ENCODE data around the gene YY1AP1. TPM values are rescaled to one million over a fixed set of nuclear protein-coding genes. Genes with fewer than 3 reads are reported as not detected.
"Not testable (repeated sequence)": the region's sequence is repeated elsewhere in the genome, so short reads cannot be mapped to it uniquely, and the experiment has no call there.

The YY1AP1 gene
- total RNA-seq, 3 donors from 2014 or later, result 107 to 156 (median 155) TPM

GRCh38 chr1:155640367-155640766 lies 48.2 kb downstream of the YY1AP1 start:
- no peaks in the 10 kb centered on the region for H3K4me1 ChIP-seq
- intact Hi-C loops (cut with DNase I; ENCODE audit: low total_unique reads), result no loop called here
- H3K9me3 ChIP-seq, result peaks cover 0 to 6% of the 10 kb centered on the region in 2 donors
- no peaks in the 10 kb centered on the region for H3K36me3 ChIP-seq
- no peaks in the 10 kb centered on the region for H3K27me3 ChIP-seq
- no peak for DNase-seq (ENCODE audit: low spot score in 2 of 2)
- no peak overlapping the region for H3K27ac ChIP-seq
- H3K4me3 ChIP-seq, result no peak overlapping the region
- TF ChIP-seq POLR2A (IDR thresholded peaks at IDR 0.05), result no peak
- no peak for TF ChIP-seq CTCF (IDR thresholded peaks at IDR 0.05)
- no peak for TF ChIP-seq POLR2AphosphoS5 (IDR thresholded peaks at IDR 0.05)

GRCh38 chr1:155636397-155637153 lies 52.0 kb downstream of the YY1AP1 start:
- no peak for DNase-seq (ENCODE audit: low spot score in 2 of 2)
- no peaks in the 10 kb centered on the region for H3K27me3 ChIP-seq
- peak overlapping the region in 1 of 3 donors; percentile 30 for H3K4me3 ChIP-seq
- TF ChIP-seq POLR2A (IDR thresholded peaks at IDR 0.05), result no peak
- no peak for TF ChIP-seq CTCF (IDR thresholded peaks at IDR 0.05)
- no peak for TF ChIP-seq POLR2AphosphoS5 (IDR thresholded peaks at IDR 0.05)
- intact Hi-C loops (cut with DNase I; ENCODE audit: low total_unique reads), result no loop called here
- H3K9me3 ChIP-seq, result no peaks in the 10 kb centered on the region
- no peak overlapping the region for H3K27ac ChIP-seq
- no peaks in the 10 kb centered on the region for H3K36me3 ChIP-seq
- no peaks in the 10 kb centered on the region for H3K4me1 ChIP-seq

- H3K27ac ChIP-seq; intact Hi-C loops (cut with DNase I; ENCODE audit: low total_unique reads); DNase-seq (ENCODE audit: low spot score in 2 of 2); H3K4me3 ChIP-seq; H3K9me3 ChIP-seq; H3K4me1 ChIP-seq; H3K36me3 ChIP-seq; H3K27me3 ChIP-seq: not testable (repeated sequence)
Measured at GRCh38 chr1:155626428-155626827, 62.1 kb downstream of the YY1AP1 start.

- no peak for TF ChIP-seq CTCF (IDR thresholded peaks at IDR 0.05)
- no peak for TF ChIP-seq POLR2AphosphoS5 (IDR thresholded peaks at IDR 0.05)
- TF ChIP-seq POLR2A (IDR thresholded peaks at IDR 0.05), result no peak
- intact Hi-C loops (cut with DNase I; ENCODE audit: low total_unique reads), result no loop called here
Measured at GRCh38 chr1:155623357-155623756, 65.2 kb downstream of the YY1AP1 start.

GRCh38 chr1:155622191-155622590 lies 66.4 kb downstream of the YY1AP1 start:
- TF ChIP-seq POLR2AphosphoS5 (IDR thresholded peaks at IDR 0.05), result no peak
- no peak for TF ChIP-seq CTCF (IDR thresholded peaks at IDR 0.05)
- no peak for TF ChIP-seq POLR2A (IDR thresholded peaks at IDR 0.05)
- Histone ChIP-seq H3K9me3 (no peaks in the 10 kb centered on the region), H3K36me3 (no peaks in the 10 kb centered on the region), H3K27ac (no peak overlapping the region), H3K4me3 (no peak overlapping the region), H3K4me1 (no peaks in the 10 kb centered on the region), H3K27me3 (no peaks in the 10 kb centered on the region)
- intact Hi-C loops (cut with DNase I; ENCODE audit: low total_unique reads), result no loop called here
- no peak for DNase-seq (ENCODE audit: low spot score in 2 of 2)

More at GRCh38 chr1:155623357-155623756, 65.2 kb downstream of the YY1AP1 start:
- Histone ChIP-seq H3K27ac (no peak overlapping the region), H3K4me1 (no peaks in the 10 kb centered on the region), H3K9me3 (no peaks in the 10 kb centered on the region), H3K4me3 (no peak overlapping the region), H3K36me3 (no peaks in the 10 kb centered on the region), H3K27me3 (no peaks in the 10 kb centered on the region)
- DNase-seq (ENCODE audit: low spot score in 2 of 2), result no peak

GRCh38 chr1:155613226-155613625 lies 75.3 kb downstream of the YY1AP1 start:
- H3K9me3 ChIP-seq; H3K27me3 ChIP-seq; intact Hi-C loops (cut with DNase I; ENCODE audit: low total_unique reads); DNase-seq (ENCODE audit: low spot score in 2 of 2); H3K36me3 ChIP-seq; H3K4me3 ChIP-seq; H3K27ac ChIP-seq; H3K4me1 ChIP-seq: not testable (repeated sequence)

GRCh38 chr1:155610257-155610647 lies 78.3 kb downstream of the YY1AP1 start:
- H3K9me3 ChIP-seq; DNase-seq (ENCODE audit: low spot score in 2 of 2); H3K36me3 ChIP-seq; H3K4me1 ChIP-seq; intact Hi-C loops (cut with DNase I; ENCODE audit: low total_unique reads); H3K27ac ChIP-seq; H3K27me3 ChIP-seq: not testable (repeated sequence)
- peak overlapping the region; percentile 38 to 80 (median 72) for H3K4me3 ChIP-seq
